OCI-LY1 (cell line): ENCODE results near the gene ELOVL4.

Source experiments
- H2AFZ ChIP-seq: fragments of 200-600 bp; sonication (generic), shearing (Covaris generic); 2 replicates; pipeline ENCODE4 v1.6.0; 2014; ENCODE audit warnings: antibody characterized with exemption, mild to moderate bottlenecking, low read length
- H3F3A ChIP-seq: fragments of 200-600 bp; sonication (generic), shearing (Covaris generic); 2 replicates; pipeline ENCODE4 v1.6.0; 2014; ENCODE audit warnings: mild to moderate bottlenecking, antibody characterized with exemption, low read length, moderate library complexity; ENCODE audit not compliant: insufficient read depth
- H3K27ac ChIP-seq: fragments of 200-600 bp; sonication (generic); 2 replicates; pipeline ENCODE4 v1.5.1; 2014; ENCODE audit warnings: low read length, mixed run types, mild to moderate bottlenecking, low read depth; ENCODE audit not compliant: poor library complexity, severe bottlenecking
- H3K27me3 ChIP-seq: fragments of 200-600 bp; sonication (generic); 2 replicates; pipeline ENCODE4 v1.6.0; 2014; ENCODE audit warnings: antibody characterized with exemption, mild to moderate bottlenecking, low read length, moderate library complexity; ENCODE audit not compliant: insufficient read depth
- H3K36me3 ChIP-seq: fragments of 200-600 bp; sonication (generic); 2 replicates; pipeline ENCODE4 v1.6.1; 2014; ENCODE audit warnings: mild to moderate bottlenecking, antibody characterized with exemption, low read length, moderate library complexity, mixed read lengths; ENCODE audit not compliant: insufficient read depth
- H3K4me1 ChIP-seq: fragments of 200-600 bp; sonication (generic); 2 replicates; pipeline ENCODE4 v1.5.1; 2014; ENCODE audit warnings: mild to moderate bottlenecking, low read length, moderate library complexity; ENCODE audit not compliant: insufficient read depth, severe bottlenecking
- H3K4me2 ChIP-seq: fragments of 200-600 bp; sonication (generic), shearing (Covaris generic); 2 replicates; pipeline ENCODE4 v1.6.1; 2014; ENCODE audit warnings: low read length
- H3K4me3 ChIP-seq: fragments of 200-600 bp; sonication (generic); 2 replicates; pipeline ENCODE4 v1.5.1; 2014; ENCODE audit warnings: low read length, low read depth, mild to moderate bottlenecking, mixed read lengths; ENCODE audit not compliant: poor library complexity, severe bottlenecking
- H3K79me2 ChIP-seq: fragments of 200-600 bp; shearing (Covaris generic); 2 replicates; pipeline ENCODE4 v1.6.1; 2016; ENCODE audit warnings: mixed run types, low read length, mixed read lengths; ENCODE audit not compliant: insufficient read depth
- H3K9ac ChIP-seq: fragments of 200-600 bp; sonication (generic), shearing (Covaris generic); 2 replicates; pipeline ENCODE4 v1.6.1; 2014; ENCODE audit warnings: mild to moderate bottlenecking, low read length, mixed read lengths
- H3K9me2 ChIP-seq: fragments of 200-600 bp; sonication (generic), shearing (Covaris generic); 2 replicates; pipeline ENCODE4 v1.6.1; 2014; ENCODE audit warnings: low read depth, mild to moderate bottlenecking, low read length, mixed read lengths
- H3K9me3 ChIP-seq: fragments of 200-600 bp; shearing (Covaris generic); 2 replicates; pipeline ENCODE4 v1.6.1; 2014; ENCODE audit warnings: low read length, mixed read lengths
- H4K20me1 ChIP-seq: fragments of 200-600 bp; sonication (generic), shearing (Covaris generic); 2 replicates; pipeline ENCODE4 v1.6.0; 2016; ENCODE audit warnings: mild to moderate bottlenecking, low read length; ENCODE audit not compliant: insufficient read depth
- CTCF ChIP-seq: fragments of 200-600 bp; sonication (generic), shearing (Covaris generic); IDR thresholded peaks from 2 replicates; pipeline ENCODE4 v1.5.1; 2017; ENCODE audit warnings: mild to moderate bottlenecking, antibody characterized with exemption, low read length, moderate library complexity, mixed read lengths
- EZH2 ChIP-seq: fragments of 200-600 bp; sonication (generic), shearing (Covaris generic); IDR thresholded peaks from 2 replicates; pipeline ENCODE4 v1.8.0; 2017; ENCODE audit warnings: borderline replicate concordance, mixed run types, mild to moderate bottlenecking, antibody characterized with exemption, low read length, moderate library complexity, mixed read lengths

Gene ELOVL4

GRCh38 chr6:79947191-79948186 is at the start of gene ELOVL4:
ELOVL4 (minus strand) TSS chr6:79947553; CDS start chr6:79947279, 274 bp downstream.
- Histone ChIP-seq H3K9ac (peak within 1 kb of the TSS; percentile 47), H3K4me3 (peak within 1 kb of the TSS; percentile 64), H3K9me3 (no peaks in the 10 kb centered on the region), H4K20me1 (no peaks in the 10 kb centered on the region), H3K4me2 (peak within 1 kb of the TSS; percentile 78), H3K27me3 (no peaks in the 10 kb centered on the region), H3K27ac (no peak within 1 kb of the TSS), H2AFZ (peak within 1 kb of the TSS; percentile 69), H3F3A (no peaks in the 10 kb centered on the region), H3K4me1 (peaks cover 24% of the 10 kb centered on the region), H3K79me2 (no peaks in the 10 kb centered on the region), H3K9me2 (no peaks in the 10 kb centered on the region), H3K36me3 (no peaks in the 10 kb centered on the region)
- TF ChIP-seq CTCF (no peak), EZH2 (no peak)

GRCh38 chr6:79993911-79994309 is 46.6 kb upstream of the ELOVL4 start:
- Histone ChIP-seq H3K79me2 (no peaks in the 10 kb centered on the region), H3K27ac (no peak overlapping the region), H3K36me3 (no peaks in the 10 kb centered on the region), H3F3A (no peaks in the 10 kb centered on the region), H3K27me3 (no peaks in the 10 kb centered on the region), H3K9me3 (no peaks in the 10 kb centered on the region), H3K9ac (no peak overlapping the region), H4K20me1 (no peaks in the 10 kb centered on the region), H3K4me3 (no peak overlapping the region), H3K4me2 (no peak overlapping the region), H2AFZ (no peak overlapping the region), H3K9me2 (no peaks in the 10 kb centered on the region), H3K4me1 (no peaks in the 10 kb centered on the region)
- TF ChIP-seq EZH2 (no peak), CTCF (no peak)

GRCh38 chr6:79993012-79993910 is 45.9 kb upstream of the ELOVL4 start:
- no peaks in the 10 kb centered on the region for H3K9me3 ChIP-seq
- no peak overlapping the region for H3K9ac ChIP-seq
- H3F3A ChIP-seq: no peaks in the 10 kb centered on the region
- no peak overlapping the region for H3K4me2 ChIP-seq
- H3K4me3 ChIP-seq: no peak overlapping the region
- H3K27ac ChIP-seq: no peak overlapping the region
- H4K20me1 ChIP-seq: no peaks in the 10 kb centered on the region
- H3K9me2 ChIP-seq: no peaks in the 10 kb centered on the region
- no peaks in the 10 kb centered on the region for H3K79me2 ChIP-seq
- H3K4me1 ChIP-seq: no peaks in the 10 kb centered on the region
- H2AFZ ChIP-seq: no peak overlapping the region
- H3K27me3 ChIP-seq: no peaks in the 10 kb centered on the region
- TF ChIP-seq CTCF (no peak), EZH2 (no peak)
- no peaks in the 10 kb centered on the region for H3K36me3 ChIP-seq
